NCI-H1092 treated with DMSO at 0.1 percent for 48 hours (cell line): ENCODE measurements around the gene IFNA13.

Source experiments
- DNase-seq: peaks from one replicate; lab custom pipeline; 2025; lab: John Stamatoyannopoulos, UW

The IFNA13 gene

DNA sequence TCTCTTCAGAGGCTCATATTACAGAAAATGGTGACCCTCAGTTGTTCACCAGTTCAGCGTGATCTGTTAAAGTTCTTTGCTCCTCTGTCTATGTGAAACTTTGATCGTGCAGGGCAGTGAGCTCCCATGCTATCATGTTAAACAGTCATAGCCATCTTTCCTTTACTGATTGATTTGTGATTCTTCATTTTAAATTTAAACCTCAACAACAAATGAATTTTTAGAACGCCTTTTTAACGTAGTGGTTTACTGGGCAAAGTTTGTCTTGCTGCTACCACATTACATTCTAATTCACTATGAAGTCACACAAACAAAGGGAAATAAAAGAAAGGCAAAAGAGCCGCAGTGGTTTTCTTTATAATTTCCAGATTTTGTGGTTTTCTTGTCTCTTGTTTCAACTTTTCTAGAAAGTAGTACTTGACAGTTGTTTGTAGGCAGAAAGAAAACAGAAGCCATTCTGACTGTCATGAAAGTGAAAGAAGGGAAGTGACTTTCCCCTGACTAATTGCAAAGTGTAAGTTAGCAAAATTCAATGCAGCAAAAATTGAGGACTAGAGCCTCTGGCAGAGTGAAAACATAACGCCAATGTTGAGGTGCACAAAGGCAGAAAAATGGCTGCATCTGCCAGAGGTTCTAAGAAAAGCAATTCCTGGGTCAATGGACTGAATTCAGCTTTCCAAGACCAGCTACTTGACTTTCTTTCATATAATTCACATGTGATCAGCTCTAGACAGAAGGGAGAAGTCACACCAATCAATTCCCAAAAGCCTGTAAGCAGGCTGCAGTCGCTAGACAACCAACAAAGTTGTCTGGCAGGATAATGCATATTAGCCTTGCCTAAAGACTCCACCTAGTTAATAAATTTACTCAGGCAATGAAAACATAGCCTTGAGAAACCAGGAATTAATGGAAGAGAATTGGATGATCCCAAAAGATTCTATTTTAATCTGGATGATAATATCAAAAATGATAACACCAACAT, 10.1 kb downstream of the IFNA13 start:
- no peak for DNase-seq

DNA sequence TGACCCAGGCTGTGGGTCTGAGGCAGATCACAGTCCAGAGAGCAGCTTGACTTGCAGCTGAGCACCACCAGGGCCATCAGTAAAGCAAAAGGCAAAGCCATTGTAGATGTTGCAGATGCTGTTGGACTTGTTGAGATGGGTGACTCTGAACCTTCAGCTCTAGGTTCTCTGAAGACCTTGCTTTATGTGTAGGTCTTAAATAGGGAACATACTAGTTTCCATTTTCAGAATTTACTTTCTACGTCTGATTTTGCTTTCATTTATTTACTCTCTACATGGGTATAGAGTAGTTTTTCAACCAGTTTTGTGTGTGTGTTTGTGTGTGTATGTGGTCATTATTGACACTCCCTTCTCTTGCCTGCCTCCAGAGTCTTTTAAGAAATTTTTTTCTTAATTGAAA, 17.1 kb downstream of the IFNA13 start, which contains the start of gene IFNA6:
Gene IFNA6, minus strand, starts transcription at position 101 of the 400 bp plus-strand sequence. Its CDS starts 0 bp downstream, at position 101.
- DNase-seq, result no peak

- DNase-seq, result no peak
Observed at GRCh38 chr9:21348430-21348970, 19.4 kb downstream of the IFNA13 start.

- no peak for DNase-seq
Observed at GRCh38 chr9:21340735-21341134, 27.1 kb downstream of the IFNA13 start.

GRCh38 chr9:21336457-21336856, 31.4 kb downstream of the IFNA13 start:
- DNase-seq, result no peak

- DNase-seq, result peak; percentile 95
Observed at GRCh38 chr9:21334701-21335632, 32.9 kb downstream of the IFNA13 start, which contains the start of gene KLHL9. Gene KLHL9, minus strand, starts transcription at chr9:21335404. Its CDS starts 545 bp downstream, at chr9:21334859.

- DNase-seq, result no peak
Observed at GRCh38 chr9:21333226-21333625, 34.6 kb downstream of the IFNA13 start.

DNA sequence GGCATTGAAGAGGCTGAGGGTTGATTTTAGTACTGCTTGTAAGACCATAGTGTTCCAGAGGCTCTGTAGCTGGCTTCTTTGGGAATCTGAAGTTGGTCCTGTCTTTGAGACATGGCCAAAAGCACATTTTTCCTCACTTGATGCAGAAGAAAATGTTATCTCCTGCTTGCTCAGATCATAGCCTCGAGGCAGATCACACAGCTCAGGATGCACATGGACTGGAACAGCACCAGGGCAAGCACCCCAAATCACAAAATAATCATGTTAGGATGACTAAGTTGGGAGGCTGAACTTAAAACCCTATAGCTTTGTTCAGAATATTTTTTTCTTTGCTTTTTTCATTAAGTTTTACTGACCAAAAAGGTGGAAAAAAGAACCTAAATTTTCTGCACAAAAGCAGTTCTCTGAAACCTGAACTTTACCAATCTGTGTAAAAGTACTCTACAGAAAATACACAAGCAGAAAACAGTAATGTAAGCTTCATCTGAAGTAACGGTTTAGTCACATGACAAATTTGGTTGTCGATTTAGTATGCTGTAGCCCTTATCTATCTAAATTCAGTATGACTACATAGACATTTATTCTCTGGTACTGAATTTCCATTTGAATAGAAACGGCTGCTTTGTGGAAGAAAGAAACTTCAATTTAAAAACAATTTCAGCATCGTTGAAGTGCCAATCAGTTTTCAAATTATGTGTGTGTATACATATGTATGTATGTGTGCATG, 36.0 kb downstream of the IFNA13 start:
- DNase-seq, result no peak

DNA sequence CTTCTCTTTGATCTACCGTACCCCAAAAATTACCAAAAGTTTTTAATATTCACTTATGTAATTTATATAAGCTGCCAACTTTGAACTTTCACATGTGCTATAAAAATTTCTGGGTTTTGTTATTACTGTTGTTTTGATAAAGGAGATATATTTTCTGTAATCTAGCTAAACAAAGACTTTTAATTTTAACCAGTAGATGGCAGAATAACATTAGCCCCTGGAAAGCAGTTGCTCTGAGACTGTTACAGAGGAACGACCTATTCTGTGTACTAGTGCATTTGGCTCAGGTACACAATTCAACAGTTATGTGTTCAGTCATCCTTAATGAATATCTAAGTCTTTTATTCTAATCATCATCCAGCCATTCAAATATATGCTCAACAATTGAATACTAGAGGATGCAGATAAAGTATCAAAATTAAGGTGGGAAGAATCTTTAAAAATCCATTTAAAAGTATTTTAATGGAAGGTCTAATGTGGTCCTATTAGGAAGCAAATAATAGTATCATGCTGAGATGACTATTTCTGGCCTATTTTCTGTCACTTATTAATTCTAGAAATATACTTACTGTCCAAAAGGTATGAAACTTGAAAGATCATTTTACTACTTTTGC, 41.2 kb downstream of the IFNA13 start:
- DNase-seq, result peak; percentile 79

GRCh38 chr9:21324047-21324446, 43.8 kb downstream of the IFNA13 start:
- DNase-seq, result no peak

- no peak for DNase-seq
Observed at GRCh38 chr9:21322911-21323461, 44.9 kb downstream of the IFNA13 start.

DNA sequence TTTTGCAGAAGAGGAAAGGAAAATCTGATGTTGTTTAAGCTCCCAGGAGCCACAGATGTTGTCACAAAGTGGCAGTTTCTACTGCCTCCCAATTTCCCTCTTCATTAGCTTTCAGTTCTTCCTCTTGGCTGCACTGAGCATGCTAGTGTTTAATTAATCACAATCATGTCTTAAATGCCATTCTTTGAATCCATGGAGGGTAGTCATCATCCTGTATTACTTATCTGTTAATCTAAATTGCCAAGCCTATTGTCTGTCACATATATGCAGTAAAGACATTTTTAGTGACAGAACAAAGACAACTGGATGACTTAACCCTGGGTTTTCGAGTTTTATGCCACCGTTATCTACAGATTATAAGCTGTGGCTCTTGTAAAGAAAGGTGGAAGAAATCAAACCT, 47.4 kb downstream of the IFNA13 start:
- no peak for DNase-seq

DNA sequence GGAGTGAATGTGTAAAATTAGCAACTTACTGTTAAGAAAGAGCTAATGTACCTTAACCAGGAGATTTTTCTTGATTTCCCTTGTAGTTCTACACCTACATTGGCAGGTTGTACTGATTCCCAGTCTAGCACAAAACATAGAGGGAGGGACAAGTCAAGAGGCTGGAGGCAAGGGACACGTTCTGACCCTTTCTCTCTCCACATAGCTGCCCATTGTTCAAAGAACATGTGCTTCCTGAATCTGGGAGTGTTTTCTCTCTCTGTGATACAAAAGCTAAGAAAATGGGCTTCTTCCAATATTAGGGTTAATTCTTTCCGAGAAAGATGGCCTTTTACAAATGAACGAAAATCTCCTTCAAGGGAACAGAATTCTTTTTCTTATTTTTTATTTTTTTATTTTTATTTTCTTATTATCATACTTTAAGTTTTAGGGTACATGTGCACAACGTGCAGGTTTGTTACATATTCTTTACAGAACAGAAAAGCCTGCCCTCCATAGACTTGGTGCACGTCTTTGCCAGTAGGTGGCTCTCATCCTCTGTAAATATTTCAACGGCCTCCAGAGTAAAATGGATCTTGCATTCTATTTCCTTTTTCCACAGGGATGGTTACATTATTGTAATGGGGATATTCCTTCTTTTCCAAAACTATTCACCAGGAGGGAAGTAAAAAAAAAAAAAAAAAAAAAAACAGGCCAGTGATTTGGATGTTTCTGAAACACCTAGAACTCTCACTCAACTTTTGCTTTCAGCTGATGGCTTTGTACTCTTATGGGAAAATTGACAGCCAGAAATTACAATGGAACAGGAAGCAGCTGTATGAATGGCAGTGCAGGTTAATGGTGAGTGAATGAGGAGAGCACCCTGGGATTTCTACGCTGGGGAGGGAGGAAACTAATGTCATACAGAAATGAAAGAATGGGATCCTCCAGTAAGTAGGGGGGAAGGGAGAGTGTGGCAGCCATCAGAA, 49.6 kb downstream of the IFNA13 start:
- peak; percentile 71 for DNase-seq
